Right ventricle myocardium inferior (tissue), 1 donor: Measurements from ENCODE around the gene TIAM2. TPM values are rescaled to one million over a fixed set of nuclear protein-coding genes. Genes with fewer than 3 reads are reported as not detected.

Experiments
- ATAC-seq: fragments of 200-7000 bp; cut with Tn5 transposase; one replicate; pipeline ENCODE4 v1.9.1; 2020; ENCODE audit warnings: mild to moderate bottlenecking, moderate library complexity
- DNase-seq: peaks from one replicate; pipeline ENCODE4 v3.0.0; 2021; ENCODE audit errors: missing footprints
- intact Hi-C: fragments of 100-400 bp; cut with DNase I; formaldehyde crosslinking; loops from one replicate; pipeline ENCODE4 v1.11.0; 2022
- total RNA-seq: library from RNA; stranded (reverse); fragmentation: NEBNext Ultra II Directional; extraction: Animal tissue kit (Norgen Biotek cat#: 25700); gene quantifications from one replicate; pipeline ENCODE4 v1.2.1, GENCODE V29; 2021
- donor health status: DM: no; HTN: yes; CAD: no; lungs with severe emphysema.

TIAM2 gene
- total RNA-seq, 1 donor from 2014 or later, result 11.1 TPM

- ATAC-seq, result no peak
- no peak for DNase-seq
- intact Hi-C loops, result no loop called here
Measured at GRCh38 chr6:155272353-155273232, 277.5 kb downstream of the TIAM2 start.

GRCh38 chr6:155273431-155273830, 278.3 kb downstream of the TIAM2 start:
- no peak for ATAC-seq

DNA sequence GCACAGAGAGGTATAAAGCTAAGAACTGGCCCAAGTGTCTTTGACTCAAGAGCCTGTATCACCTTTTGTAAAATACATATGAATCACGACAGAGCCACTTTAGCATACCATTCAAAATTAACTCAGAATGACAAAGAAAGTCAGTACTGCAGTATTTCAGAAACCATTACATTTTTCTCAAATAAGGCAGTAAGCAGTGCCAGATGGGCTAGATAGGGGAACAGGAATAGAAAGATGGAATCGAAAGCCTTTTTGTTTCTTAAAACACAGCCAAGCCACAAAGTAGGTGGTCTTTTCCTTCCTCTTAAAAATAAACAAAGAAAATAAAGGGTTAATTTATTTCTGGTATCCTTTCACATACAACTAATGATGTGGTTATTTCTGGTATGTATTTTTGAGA, 279.0 kb downstream of the TIAM2 start:
- DNase-seq (no peak), ATAC-seq (no peak)
- intact Hi-C loops, result no loop called here

More at GRCh38 chr6:155273431-155273830, 278.3 kb downstream of the TIAM2 start:
- no peak for DNase-seq
- intact Hi-C loops, result no loop called here

- intact Hi-C loops, result no loop called here
- DNase-seq, result no peak
- no peak for ATAC-seq
Measured at GRCh38 chr6:155274533-155274932, 279.4 kb downstream of the TIAM2 start.

- peak; percentile 75 for ATAC-seq
- intact Hi-C loops, result loop anchor here (5.0 kb wide), 1 partner anchor 36 kb away; the partner anchor contains the start of gene TFB1M
- DNase-seq, result peak; percentile 62
Measured at GRCh38 chr6:155275808-155276480, 280.8 kb downstream of the TIAM2 start.

DNA sequence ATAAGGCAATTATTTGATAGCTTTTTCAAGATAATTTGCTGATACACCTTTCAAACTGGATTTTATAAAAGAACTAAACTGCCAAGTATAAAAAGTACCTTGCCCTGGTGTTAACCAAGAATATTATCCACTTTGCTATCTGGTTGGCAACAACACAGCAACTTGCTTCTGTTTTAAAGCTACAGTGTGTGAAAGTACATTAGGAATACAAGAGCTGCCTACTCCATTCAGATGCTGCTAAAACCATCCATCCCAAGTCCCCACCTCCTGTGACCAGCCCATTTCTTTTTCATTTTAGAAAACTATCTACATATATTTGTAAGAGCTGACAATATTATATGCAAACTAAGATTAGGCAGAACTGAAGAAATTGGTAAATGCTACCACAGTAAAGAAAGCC, 281.5 kb downstream of the TIAM2 start:
- DNase-seq (no peak), ATAC-seq (peak; percentile 63)
- intact Hi-C loops, result loop anchor here (5.0 kb wide), 1 partner anchor 36 kb away; the partner anchor contains the start of gene TFB1M

DNA sequence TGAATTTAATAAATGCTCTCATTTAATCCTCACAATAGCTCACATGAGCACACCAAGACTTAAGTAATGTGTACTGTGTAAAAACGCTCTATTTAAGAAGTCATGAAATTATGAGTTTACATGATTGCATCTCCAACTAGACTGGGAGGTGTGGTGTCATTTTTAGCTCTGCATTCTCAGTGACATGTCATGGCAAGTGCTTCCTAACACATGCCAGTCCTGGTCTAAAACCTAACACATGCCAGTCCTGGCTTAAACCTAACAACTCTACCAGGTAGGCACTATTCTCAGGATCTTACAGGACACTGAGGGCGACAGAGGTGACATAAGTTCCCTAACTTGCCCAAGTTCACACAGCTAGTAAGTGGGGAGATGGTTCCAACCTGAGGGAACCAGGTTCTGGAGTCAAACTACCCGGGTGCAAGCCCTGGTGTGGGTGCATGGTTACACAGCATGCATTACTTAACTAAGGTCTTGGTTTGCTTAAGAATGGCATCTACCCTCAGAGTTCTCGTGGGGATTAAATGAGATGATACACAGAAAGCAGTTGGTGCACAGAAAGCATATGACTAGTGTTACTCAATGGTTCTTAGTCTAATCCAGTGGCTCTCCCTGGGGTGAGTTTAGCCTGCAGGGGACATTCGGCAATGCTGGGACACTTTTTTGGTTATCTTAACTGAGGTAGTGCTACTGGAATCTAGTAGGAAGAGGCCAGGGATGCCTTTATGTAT, 283.4 kb downstream of the TIAM2 start:
- ATAC-seq (peak; percentile 40), DNase-seq (no peak)
- intact Hi-C loops, result loop anchor here (5.0 kb wide), 1 partner anchor 34 kb away; the partner anchor contains the start of gene TFB1M

GRCh38 chr6:155284775-155285174, 289.7 kb downstream of the TIAM2 start:
- ATAC-seq (no peak), DNase-seq (no peak)
- intact Hi-C loops, result no loop called here

DNA sequence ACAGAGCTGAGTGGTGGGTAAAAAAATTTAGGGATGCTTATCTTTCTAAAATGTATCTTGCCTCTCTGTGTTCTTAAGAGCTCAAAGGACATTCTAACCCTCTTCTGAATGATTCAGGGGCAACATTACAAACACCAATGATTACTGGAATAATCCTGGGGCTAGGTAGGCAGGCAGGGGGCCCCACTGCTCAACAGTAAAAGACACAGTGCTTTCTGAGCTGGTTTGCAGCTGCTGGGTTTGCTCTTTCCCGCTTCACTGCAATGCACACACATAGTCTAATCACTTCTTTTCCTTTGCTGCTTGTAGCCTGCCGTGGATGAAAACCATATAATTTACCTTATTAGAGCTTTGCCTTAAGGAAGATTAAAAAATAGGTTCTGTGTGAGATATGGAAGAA, 292.6 kb downstream of the TIAM2 start:
- peak; percentile 34 for ATAC-seq
- intact Hi-C loops, result no loop called here
- no peak for DNase-seq

- ATAC-seq (no peak), DNase-seq (no peak)
- intact Hi-C loops, result no loop called here
Measured at GRCh38 chr6:155290491-155290890, 295.4 kb downstream of the TIAM2 start.

DNA sequence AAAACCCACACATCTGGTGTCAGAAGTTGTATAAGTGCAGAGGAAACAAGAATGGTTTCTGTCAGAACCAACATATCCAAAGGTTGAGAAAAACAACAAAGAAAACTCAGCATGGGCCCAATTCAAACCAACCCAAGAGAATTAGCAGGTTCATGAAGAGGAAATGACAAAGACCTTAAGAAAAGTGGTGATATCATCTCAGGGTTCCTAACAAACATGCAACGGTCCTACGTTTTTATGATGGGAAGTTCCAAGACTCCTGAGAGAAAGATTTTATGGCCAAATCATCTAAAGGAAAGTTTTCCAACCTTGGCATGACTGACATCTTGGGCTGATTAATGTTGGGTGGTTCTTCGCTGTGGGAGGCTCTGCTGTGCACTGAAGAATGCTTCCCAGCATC, 296.2 kb downstream of the TIAM2 start:
- intact Hi-C loops, result no loop called here
- DNase-seq, result no peak
- no peak for ATAC-seq

DNA sequence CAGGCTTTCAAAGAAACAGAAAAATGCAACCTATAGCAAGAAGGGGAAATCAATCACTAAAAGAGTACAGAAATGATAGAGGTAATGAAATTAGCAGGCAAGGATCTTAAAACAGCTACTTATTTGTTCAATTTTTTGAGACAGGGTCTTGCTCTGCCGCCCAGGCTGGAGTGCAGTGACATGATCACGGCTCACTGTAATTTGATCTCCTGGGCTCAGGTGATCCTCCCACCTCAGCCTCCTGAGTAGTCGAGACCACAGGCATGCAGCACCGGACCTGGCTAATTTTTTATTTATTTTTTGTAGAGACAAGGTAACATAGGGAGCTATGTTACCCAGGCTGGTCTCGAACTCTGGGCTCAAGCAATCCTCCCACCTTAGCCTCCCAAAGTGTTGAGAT, 297.6 kb downstream of the TIAM2 start:
- intact Hi-C loops, result no loop called here
- DNase-seq, result no peak
- no peak for ATAC-seq

- intact Hi-C loops, result no loop called here
- peak; percentile 55 for DNase-seq
Measured at GRCh38 chr6:155297669-155298068, 302.6 kb downstream of the TIAM2 start.

DNA sequence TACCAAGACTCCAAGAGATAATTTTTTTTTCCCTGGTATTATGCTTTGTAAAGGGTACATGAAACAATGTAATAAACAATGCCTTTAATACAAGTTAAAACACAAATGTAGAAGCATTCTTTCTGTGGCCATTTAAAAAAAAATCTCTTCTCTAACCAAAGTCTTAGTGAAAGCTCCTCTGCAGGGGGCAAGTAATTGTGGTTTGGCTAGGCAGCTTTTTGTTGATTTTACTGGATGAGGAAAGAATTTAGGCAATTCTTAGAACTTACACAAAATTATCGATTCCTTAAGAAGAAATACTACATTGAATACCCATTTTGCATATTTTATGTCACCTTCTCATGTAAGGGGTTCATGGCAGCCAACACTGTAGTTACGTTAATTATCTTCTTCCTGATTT, 306.8 kb downstream of the TIAM2 start:
- intact Hi-C loops, result no loop called here
- ATAC-seq (no peak), DNase-seq (no peak)

More at GRCh38 chr6:155297669-155298068, 302.6 kb downstream of the TIAM2 start:
- no peak for ATAC-seq

DNA sequence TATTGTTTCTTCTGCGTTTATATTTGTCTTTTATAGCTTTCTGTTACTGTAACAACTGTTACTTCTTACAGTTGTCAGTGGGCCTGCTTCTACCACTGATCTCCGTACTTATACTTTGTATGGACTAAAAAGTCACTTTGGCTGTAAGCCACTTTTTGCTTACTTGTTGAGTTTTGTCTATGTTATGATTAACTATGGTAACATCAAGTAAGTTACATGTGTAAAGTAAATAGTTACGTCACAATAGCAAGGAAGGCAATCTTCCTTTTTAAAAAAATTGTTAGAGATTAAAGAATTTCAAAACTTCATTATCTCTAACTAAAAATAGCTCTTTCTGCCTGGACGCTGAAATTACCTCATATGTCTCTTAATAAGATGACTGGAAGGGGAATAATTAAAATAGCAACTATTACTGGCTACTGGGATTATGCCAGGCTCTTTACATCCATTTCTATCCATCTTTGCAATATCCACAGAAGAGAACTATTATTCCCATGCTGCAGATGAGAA, 308.3 kb downstream of the TIAM2 start:
- intact Hi-C loops, result no loop called here
- ATAC-seq (no peak), DNase-seq (no peak)

- no peak for DNase-seq
- ATAC-seq, result no peak
- intact Hi-C loops, result no loop called here
Measured at GRCh38 chr6:155306958-155307357, 311.8 kb downstream of the TIAM2 start.
